Adrenal gland (tissue), 5 donors: ENCODE results near the gene GOLGA7B.

Experiments used
- POLR2A ChIP-seq, 2 donors: fragments of 450-650 bp; IDR thresholded peaks; one replicate each; pipeline ENCODE4 v1.6.1; 2017; ENCODE audit warnings: antibody characterized with exemption in 2 of 2, mild to moderate bottlenecking in 2 of 2, moderate library complexity in 1 of 2
- TF ChIP-seq, protein P1 (sequence below), 6 experiments: fragments of 450-650 bp in 4 of 6; fragments of 200-600 bp in 2 of 6; sonication (generic) in 1 of 6; IDR thresholded peaks; 1 replicate in 5 of 6; 2 replicates in 1 of 6; pipeline versions ENCODE4 v1.5.1 to v1.8.0; 2016 to 2021; ENCODE audit warnings: antibody characterized with exemption in 6 of 6, mild to moderate bottlenecking in 2 of 6, moderate library complexity in 1 of 6
- donor health status: DM: no; HTN: no; CAD: no.

- TF ChIP-seq, protein P1, sequence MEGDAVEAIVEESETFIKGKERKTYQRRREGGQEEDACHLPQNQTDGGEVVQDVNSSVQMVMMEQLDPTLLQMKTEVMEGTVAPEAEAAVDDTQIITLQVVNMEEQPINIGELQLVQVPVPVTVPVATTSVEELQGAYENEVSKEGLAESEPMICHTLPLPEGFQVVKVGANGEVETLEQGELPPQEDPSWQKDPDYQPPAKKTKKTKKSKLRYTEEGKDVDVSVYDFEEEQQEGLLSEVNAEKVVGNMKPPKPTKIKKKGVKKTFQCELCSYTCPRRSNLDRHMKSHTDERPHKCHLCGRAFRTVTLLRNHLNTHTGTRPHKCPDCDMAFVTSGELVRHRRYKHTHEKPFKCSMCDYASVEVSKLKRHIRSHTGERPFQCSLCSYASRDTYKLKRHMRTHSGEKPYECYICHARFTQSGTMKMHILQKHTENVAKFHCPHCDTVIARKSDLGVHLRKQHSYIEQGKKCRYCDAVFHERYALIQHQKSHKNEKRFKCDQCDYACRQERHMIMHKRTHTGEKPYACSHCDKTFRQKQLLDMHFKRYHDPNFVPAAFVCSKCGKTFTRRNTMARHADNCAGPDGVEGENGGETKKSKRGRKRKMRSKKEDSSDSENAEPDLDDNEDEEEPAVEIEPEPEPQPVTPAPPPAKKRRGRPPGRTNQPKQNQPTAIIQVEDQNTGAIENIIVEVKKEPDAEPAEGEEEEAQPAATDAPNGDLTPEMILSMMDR (IDR thresholded peaks at IDR 0.05), result no peak
- no peak for TF ChIP-seq POLR2A (IDR thresholded peaks at IDR 0.05)
Measured at GRCh38 chr10:97852277-97852676, 2.6 kb downstream of the GOLGA7B start.
